ENCODE data around the gene LRRC17. TPM values are rescaled to one million over a fixed set of nuclear protein-coding genes. Genes with fewer than 3 reads are reported as not detected.
"Not testable (repeated sequence)": the region's sequence is repeated elsewhere in the genome, so short reads cannot be mapped to it uniquely, and the experiment has no call there.

Gene LRRC17
- total RNA-seq, 2 donors from 2014 or later, result 1.8 to 9.9 TPM

DNA sequence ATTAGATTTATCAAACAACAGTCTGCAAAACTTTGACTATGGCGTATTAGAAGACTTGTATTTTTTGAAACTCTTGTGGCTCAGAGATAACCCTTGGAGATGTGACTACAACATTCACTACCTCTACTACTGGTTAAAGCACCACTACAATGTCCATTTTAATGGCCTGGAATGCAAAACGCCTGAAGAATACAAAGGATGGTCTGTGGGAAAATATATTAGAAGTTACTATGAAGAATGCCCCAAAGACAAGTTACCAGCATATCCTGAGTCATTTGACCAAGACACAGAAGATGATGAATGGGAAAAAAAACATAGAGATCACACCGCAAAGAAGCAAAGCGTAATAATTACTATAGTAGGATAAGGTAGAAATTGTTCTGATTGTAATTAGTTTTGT, 31.4 kb downstream of the LRRC17 start:
- TF ChIP-seq CTCF (IDR thresholded peaks at IDR 0.05), result no peak
- Histone ChIP-seq H3K9me3 (no peaks in the 10 kb centered on the region), H3K27ac (no peak overlapping the region), H3K36me3 (no peaks in the 10 kb centered on the region), H3K4me3 (no peak overlapping the region), H3K4me1 (peaks cover 0 to 6% of the 10 kb centered on the region in 2 donors), H3K27me3 (no peaks in the 10 kb centered on the region)
- DNase-seq (ENCODE audit: low spot score), result no peak

- TF ChIP-seq CTCF (IDR thresholded peaks at IDR 0.05), result no peak
These were observed 39.0 kb downstream of the LRRC17 start for GRCh38 chr7:102951839-102952238.

DNA sequence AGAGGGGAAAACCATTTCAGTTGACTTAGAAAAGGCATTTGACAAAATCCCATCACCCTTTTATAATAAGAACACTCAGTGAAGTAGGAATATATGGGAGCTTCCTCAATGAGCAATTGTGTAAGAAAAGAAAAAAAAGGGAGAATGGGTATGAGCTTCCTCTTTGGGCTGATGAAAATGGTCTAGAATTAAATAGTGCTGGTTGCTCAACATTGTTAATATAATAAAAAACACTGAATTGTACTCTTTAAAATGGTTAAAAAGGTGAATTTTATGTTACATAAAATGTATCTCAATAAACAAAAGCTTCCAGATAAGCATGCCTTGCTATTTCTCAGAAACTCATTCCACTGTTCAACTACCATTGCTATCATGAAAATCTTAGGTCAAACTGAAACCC, 40.6 kb downstream of the LRRC17 start:
- H3K36me3 ChIP-seq, result no peaks in the 10 kb centered on the region
- H3K27me3 ChIP-seq, result no peaks in the 10 kb centered on the region
- TF ChIP-seq CTCF (IDR thresholded peaks at IDR 0.05), result no peak
- no peak overlapping the region for H3K27ac ChIP-seq
- no peaks in the 10 kb centered on the region for H3K4me1 ChIP-seq
- no peak overlapping the region for H3K4me3 ChIP-seq
- H3K9me3 ChIP-seq, result no peaks in the 10 kb centered on the region
- no peak for DNase-seq (ENCODE audit: low spot score)

More at GRCh38 chr7:102951839-102952238, 39.0 kb downstream of the LRRC17 start:
- no peaks in the 10 kb centered on the region for H3K27me3 ChIP-seq
- no peaks in the 10 kb centered on the region for H3K36me3 ChIP-seq
- no peak overlapping the region for H3K4me3 ChIP-seq
- H3K4me1 ChIP-seq, result no peaks in the 10 kb centered on the region
- DNase-seq (ENCODE audit: low spot score), result no peak
- no peak overlapping the region for H3K27ac ChIP-seq
- no peaks in the 10 kb centered on the region for H3K9me3 ChIP-seq

GRCh38 chr7:102954359-102954758, 41.6 kb downstream of the LRRC17 start:
- not testable (repeated sequence) for H3K4me1 ChIP-seq; H3K9me3 ChIP-seq; H3K27me3 ChIP-seq; H3K27ac ChIP-seq; H3K36me3 ChIP-seq; DNase-seq (ENCODE audit: low spot score); H3K4me3 ChIP-seq

GRCh38 chr7:102958004-102958403, 45.2 kb downstream of the LRRC17 start:
- DNase-seq (ENCODE audit: low spot score); H3K27me3 ChIP-seq; H3K4me1 ChIP-seq; H3K27ac ChIP-seq; H3K36me3 ChIP-seq; H3K4me3 ChIP-seq; H3K9me3 ChIP-seq: not testable (repeated sequence)

GRCh38 chr7:102961993-102962392, 49.2 kb downstream of the LRRC17 start:
- H3K4me1 ChIP-seq; H3K27me3 ChIP-seq; H3K9me3 ChIP-seq; DNase-seq (ENCODE audit: low spot score); H3K27ac ChIP-seq; H3K4me3 ChIP-seq; H3K36me3 ChIP-seq: not testable (repeated sequence)

GRCh38 chr7:102966465-102966864, 53.7 kb downstream of the LRRC17 start:
- Histone ChIP-seq H3K27me3 (no peaks in the 10 kb centered on the region), H3K4me3 (no peak overlapping the region), H3K36me3 (no peaks in the 10 kb centered on the region), H3K9me3 (no peaks in the 10 kb centered on the region), H3K27ac (no peak overlapping the region), H3K4me1 (no peaks in the 10 kb centered on the region)
- no peak for TF ChIP-seq CTCF (IDR thresholded peaks at IDR 0.05)
- DNase-seq (ENCODE audit: low spot score), result no peak
